WTC11 (cell line): ENCODE data around the gene MED27. TPM values are rescaled to one million over a fixed set of nuclear protein-coding genes. Genes with fewer than 3 reads are reported as not detected.

Source experiments
- ATAC-seq: fragments of 200-7000 bp; cut with Tn5 transposase; 2 replicates; pipeline ENCODE4 v1.10.0; 2021; ENCODE audit warnings: mild to moderate bottlenecking, moderate library complexity
- CTCF ChIA-PET: fragments of 300-600 bp; sonication (Branson Sonifier 250); formaldehyde crosslinking; loops from one replicate; lab custom pipeline; 2021; ENCODE audit warnings: antibody characterized with exemption; lab: Charles Lee
- POLR2A ChIA-PET: fragments of 350-600 bp; sonication (Branson Sonifier 250); formaldehyde crosslinking; loops from one replicate; lab custom pipeline; 2021; ENCODE audit warnings: antibody characterized with exemption; lab: Charles Lee
- DNase-seq: peaks from one replicate; pipeline ENCODE4 v3.0.0; 2021; ENCODE audit warnings: low spot score
- H3K27ac Mint-ChIP-seq: 2 replicates; pipeline ENCODE4 v1.8.0; 2021; ENCODE audit warnings: mixed read lengths
- H3K27me3 Mint-ChIP-seq: 2 replicates; pipeline ENCODE4 v1.8.0; 2021; ENCODE audit warnings: low read depth, mild to moderate bottlenecking, moderate library complexity, mixed read lengths
- H3K36me3 Mint-ChIP-seq: 2 replicates; pipeline ENCODE4 v1.8.0; 2021; ENCODE audit warnings: mixed read lengths
- H3K4me1 Mint-ChIP-seq: 2 replicates; pipeline ENCODE4 v1.8.0; 2022; ENCODE audit warnings: mixed read lengths
- H3K4me3 Mint-ChIP-seq: 2 replicates; pipeline ENCODE4 v1.8.0; 2021; ENCODE audit warnings: mild to moderate bottlenecking, moderate library complexity, mixed read lengths
- H3K9me3 Mint-ChIP-seq: 2 replicates; pipeline ENCODE4 v1.8.0; 2021; ENCODE audit warnings: mixed read lengths
- FOXJ3 ChIP-seq: sonication (generic); formaldehyde crosslinking; IDR thresholded peaks from 2 replicates; pipeline ENCODE4 v1.9.0; 2021; ENCODE audit warnings: missing genetic modification reagents, mild to moderate bottlenecking, borderline replicate concordance
- IRF2 ChIP-seq: sonication (generic); formaldehyde crosslinking; IDR thresholded peaks from 2 replicates; pipeline ENCODE4 v1.8.0; 2022; ENCODE audit warnings: low read depth, missing genetic modification reagents, borderline replicate concordance
- JAZF1 ChIP-seq: fragments of 250-450 bp; sonication (Bioruptor Pico); IDR thresholded peaks from 2 replicates; pipeline ENCODE4 v1.9.0; 2021; ENCODE audit warnings: moderate library complexity, mild to moderate bottlenecking, inconsistent platforms
- NR1H2 ChIP-seq: sonication (generic); formaldehyde crosslinking; IDR thresholded peaks from 2 replicates; pipeline ENCODE4 v1.9.0; 2021; ENCODE audit warnings: mild to moderate bottlenecking, moderate library complexity, missing genetic modification reagents
- RORB ChIP-seq: fragments of 250-450 bp; sonication (Bioruptor Pico); IDR thresholded peaks from 2 replicates; pipeline ENCODE4 v1.9.0; 2021; ENCODE audit warnings: mild to moderate bottlenecking
- TEAD1 ChIP-seq: sonication (generic); formaldehyde crosslinking; IDR thresholded peaks from 2 replicates; pipeline ENCODE4 v1.8.0; 2022; ENCODE audit warnings: mild to moderate bottlenecking, missing genetic modification reagents
- ZNF138 ChIP-seq: sonication (generic); formaldehyde crosslinking; conservative IDR thresholded peaks from 2 replicates; pipeline ENCODE4 v1.8.1; 2022; ENCODE audit warnings: mild to moderate bottlenecking, moderate library complexity, missing genetic modification reagents
- ZNF219 ChIP-seq: sonication (generic); formaldehyde crosslinking; IDR thresholded peaks from 2 replicates; pipeline ENCODE4 v1.8.0; 2023; ENCODE audit warnings: missing genetic modification reagents, mild to moderate bottlenecking, borderline replicate concordance
- ZNF263 ChIP-seq: sonication (generic); formaldehyde crosslinking; IDR thresholded peaks from 2 replicates; pipeline ENCODE4 v1.8.1; 2022; ENCODE audit warnings: low read depth, mild to moderate bottlenecking, moderate library complexity, missing genetic modification reagents
- ZNF396 ChIP-seq: fragments of 250-450 bp; sonication (Bioruptor Pico); IDR thresholded peaks from 2 replicates; pipeline ENCODE4 v1.8.0; 2021; ENCODE audit warnings: mild to moderate bottlenecking, moderate library complexity, borderline replicate concordance
- total RNA-seq: library from RNA; stranded (reverse); gene quantifications from 3 replicates; pipeline ENCODE4 v1.2.3, GENCODE V29; 2021
- TF ChIP-seq, protein P1 (sequence below): sonication (generic); formaldehyde crosslinking; IDR thresholded peaks from 2 replicates; pipeline ENCODE4 v1.8.0; 2023; ENCODE audit warnings: mild to moderate bottlenecking, missing genetic modification reagents
- TF ChIP-seq, protein P2 (sequence below): fragments of 250-450 bp; sonication (Bioruptor Pico); IDR thresholded peaks from 2 replicates; pipeline ENCODE4 v1.8.0; 2021; ENCODE audit warnings: mild to moderate bottlenecking
- TF ChIP-seq, protein P3 (sequence below): sonication (generic); formaldehyde crosslinking; IDR thresholded peaks from 2 replicates; pipeline ENCODE4 v1.8.1; 2023; ENCODE audit warnings: mild to moderate bottlenecking, moderate library complexity, missing genetic modification reagents
- TF ChIP-seq, protein P4 (sequence below): fragments of 250-450 bp; sonication (Bioruptor Pico); IDR thresholded peaks from 2 replicates; pipeline ENCODE4 v2.1.2; 2022; ENCODE audit warnings: mild to moderate bottlenecking, moderate library complexity
- TF ChIP-seq, protein P5 (sequence below): sonication (generic); formaldehyde crosslinking; IDR thresholded peaks from 2 replicates; pipeline ENCODE4 v1.8.1; 2023; ENCODE audit warnings: mild to moderate bottlenecking, missing genetic modification reagents, borderline replicate concordance
- TF ChIP-seq, protein P6 (sequence below): sonication (generic); formaldehyde crosslinking; IDR thresholded peaks from 2 replicates; pipeline ENCODE4 v1.8.1; 2022; ENCODE audit warnings: low read depth, missing genetic modification reagents, borderline replicate concordance

MED27 gene
- total RNA-seq, 1 experiment from 2014 or later, result 27.9 TPM

DNA sequence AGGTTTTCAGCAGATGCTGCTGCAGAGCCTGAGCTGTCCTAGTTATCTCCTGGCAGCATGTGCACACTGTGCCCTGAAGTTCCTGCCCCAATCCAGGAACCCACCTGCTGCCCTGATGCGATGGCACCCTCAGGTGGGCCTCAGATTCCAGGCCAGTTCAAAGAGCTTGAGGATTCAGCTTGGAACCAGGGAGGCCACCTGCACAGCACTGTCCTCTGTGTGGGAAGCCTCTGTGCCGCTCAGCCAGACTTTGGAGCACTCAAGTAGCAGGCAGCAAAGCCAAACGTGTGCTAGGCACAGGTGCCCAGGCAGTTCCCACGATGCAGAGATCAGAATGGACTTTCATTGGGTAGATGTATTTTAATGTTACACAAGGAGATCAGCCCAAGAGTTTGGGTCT lies 207.0 kb downstream of the MED27 start:
- Mint-ChIP-seq H3K27ac (no peak overlapping the region), H3K4me3 (no peak overlapping the region), H3K4me1 (peaks cover 28% of the 10 kb centered on the region), H3K9me3 (no peaks in the 10 kb centered on the region)
- ATAC-seq (no peak), DNase-seq (no peak)
- CTCF ChIA-PET, result interaction anchor here (0.6 to 4.5 kb wide), 22 partner anchors 9 to 616 kb away, joined by 3 to 21 read pairs (median 4); no protein-coding TSS in a partner anchor
- TF ChIP-seq, protein P1, sequence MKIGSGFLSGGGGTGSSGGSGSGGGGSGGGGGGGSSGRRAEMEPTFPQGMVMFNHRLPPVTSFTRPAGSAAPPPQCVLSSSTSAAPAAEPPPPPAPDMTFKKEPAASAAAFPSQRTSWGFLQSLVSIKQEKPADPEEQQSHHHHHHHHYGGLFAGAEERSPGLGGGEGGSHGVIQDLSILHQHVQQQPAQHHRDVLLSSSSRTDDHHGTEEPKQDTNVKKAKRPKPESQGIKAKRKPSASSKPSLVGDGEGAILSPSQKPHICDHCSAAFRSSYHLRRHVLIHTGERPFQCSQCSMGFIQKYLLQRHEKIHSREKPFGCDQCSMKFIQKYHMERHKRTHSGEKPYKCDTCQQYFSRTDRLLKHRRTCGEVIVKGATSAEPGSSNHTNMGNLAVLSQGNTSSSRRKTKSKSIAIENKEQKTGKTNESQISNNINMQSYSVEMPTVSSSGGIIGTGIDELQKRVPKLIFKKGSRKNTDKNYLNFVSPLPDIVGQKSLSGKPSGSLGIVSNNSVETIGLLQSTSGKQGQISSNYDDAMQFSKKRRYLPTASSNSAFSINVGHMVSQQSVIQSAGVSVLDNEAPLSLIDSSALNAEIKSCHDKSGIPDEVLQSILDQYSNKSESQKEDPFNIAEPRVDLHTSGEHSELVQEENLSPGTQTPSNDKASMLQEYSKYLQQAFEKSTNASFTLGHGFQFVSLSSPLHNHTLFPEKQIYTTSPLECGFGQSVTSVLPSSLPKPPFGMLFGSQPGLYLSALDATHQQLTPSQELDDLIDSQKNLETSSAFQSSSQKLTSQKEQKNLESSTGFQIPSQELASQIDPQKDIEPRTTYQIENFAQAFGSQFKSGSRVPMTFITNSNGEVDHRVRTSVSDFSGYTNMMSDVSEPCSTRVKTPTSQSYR (CRISPR knock-in tag), result no peak
- TF ChIP-seq IRF2 (no peak), NR1H2 (CRISPR knock-in tag) (no peak), TEAD1 (CRISPR knock-in tag) (no peak), ZNF219 (CRISPR knock-in tag) (no peak), FOXJ3 (CRISPR knock-in tag) (no peak), RORB (CRISPR knock-in tag) (no peak), ZNF263 (CRISPR knock-in tag) (no peak), ZNF138 (no peak), JAZF1 (CRISPR knock-in tag) (no peak), ZNF396 (no peak)
- TF ChIP-seq, protein P2, sequence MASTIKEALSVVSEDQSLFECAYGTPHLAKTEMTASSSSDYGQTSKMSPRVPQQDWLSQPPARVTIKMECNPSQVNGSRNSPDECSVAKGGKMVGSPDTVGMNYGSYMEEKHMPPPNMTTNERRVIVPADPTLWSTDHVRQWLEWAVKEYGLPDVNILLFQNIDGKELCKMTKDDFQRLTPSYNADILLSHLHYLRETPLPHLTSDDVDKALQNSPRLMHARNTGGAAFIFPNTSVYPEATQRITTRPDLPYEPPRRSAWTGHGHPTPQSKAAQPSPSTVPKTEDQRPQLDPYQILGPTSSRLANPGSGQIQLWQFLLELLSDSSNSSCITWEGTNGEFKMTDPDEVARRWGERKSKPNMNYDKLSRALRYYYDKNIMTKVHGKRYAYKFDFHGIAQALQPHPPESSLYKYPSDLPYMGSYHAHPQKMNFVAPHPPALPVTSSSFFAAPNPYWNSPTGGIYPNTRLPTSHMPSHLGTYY, result no peak
- TF ChIP-seq, protein P3, sequence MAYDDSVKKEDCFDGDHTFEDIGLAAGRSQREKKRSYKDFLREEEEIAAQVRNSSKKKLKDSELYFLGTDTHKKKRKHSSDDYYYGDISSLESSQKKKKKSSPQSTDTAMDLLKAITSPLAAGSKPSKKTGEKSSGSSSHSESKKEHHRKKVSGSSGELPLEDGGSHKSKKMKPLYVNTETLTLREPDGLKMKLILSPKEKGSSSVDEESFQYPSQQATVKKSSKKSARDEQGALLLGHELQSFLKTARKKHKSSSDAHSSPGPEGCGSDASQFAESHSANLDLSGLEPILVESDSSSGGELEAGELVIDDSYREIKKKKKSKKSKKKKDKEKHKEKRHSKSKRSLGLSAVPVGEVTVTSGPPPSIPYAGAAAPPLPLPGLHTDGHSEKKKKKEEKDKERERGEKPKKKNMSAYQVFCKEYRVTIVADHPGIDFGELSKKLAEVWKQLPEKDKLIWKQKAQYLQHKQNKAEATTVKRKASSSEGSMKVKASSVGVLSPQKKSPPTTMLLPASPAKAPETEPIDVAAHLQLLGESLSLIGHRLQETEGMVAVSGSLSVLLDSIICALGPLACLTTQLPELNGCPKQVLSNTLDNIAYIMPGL (CRISPR knock-in tag), result no peak
- TF ChIP-seq, protein P4, sequence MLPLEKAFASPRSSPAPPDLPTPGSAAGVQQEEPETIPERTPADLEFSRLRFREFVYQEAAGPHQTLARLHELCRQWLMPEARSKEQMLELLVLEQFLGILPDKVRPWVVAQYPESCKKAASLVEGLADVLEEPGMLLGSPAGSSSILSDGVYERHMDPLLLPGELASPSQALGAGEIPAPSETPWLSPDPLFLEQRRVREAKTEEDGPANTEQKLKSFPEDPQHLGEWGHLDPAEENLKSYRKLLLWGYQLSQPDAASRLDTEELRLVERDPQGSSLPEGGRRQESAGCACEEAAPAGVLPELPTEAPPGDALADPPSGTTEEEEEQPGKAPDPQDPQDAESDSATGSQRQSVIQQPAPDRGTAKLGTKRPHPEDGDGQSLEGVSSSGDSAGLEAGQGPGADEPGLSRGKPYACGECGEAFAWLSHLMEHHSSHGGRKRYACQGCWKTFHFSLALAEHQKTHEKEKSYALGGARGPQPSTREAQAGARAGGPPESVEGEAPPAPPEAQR, result no peak
- TF ChIP-seq, protein P5, sequence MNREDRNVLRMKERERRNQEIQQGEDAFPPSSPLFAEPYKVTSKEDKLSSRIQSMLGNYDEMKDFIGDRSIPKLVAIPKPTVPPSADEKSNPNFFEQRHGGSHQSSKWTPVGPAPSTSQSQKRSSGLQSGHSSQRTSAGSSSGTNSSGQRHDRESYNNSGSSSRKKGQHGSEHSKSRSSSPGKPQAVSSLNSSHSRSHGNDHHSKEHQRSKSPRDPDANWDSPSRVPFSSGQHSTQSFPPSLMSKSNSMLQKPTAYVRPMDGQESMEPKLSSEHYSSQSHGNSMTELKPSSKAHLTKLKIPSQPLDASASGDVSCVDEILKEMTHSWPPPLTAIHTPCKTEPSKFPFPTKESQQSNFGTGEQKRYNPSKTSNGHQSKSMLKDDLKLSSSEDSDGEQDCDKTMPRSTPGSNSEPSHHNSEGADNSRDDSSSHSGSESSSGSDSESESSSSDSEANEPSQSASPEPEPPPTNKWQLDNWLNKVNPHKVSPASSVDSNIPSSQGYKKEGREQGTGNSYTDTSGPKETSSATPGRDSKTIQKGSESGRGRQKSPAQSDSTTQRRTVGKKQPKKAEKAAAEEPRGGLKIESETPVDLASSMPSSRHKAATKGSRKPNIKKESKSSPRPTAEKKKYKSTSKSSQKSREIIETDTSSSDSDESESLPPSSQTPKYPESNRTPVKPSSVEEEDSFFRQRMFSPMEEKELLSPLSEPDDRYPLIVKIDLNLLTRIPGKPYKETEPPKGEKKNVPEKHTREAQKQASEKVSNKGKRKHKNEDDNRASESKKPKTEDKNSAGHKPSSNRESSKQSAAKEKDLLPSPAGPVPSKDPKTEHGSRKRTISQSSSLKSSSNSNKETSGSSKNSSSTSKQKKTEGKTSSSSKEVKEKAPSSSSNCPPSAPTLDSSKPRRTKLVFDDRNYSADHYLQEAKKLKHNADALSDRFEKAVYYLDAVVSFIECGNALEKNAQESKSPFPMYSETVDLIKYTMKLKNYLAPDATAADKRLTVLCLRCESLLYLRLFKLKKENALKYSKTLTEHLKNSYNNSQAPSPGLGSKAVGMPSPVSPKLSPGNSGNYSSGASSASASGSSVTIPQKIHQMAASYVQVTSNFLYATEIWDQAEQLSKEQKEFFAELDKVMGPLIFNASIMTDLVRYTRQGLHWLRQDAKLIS, result no peak
- TF ChIP-seq, protein P6, sequence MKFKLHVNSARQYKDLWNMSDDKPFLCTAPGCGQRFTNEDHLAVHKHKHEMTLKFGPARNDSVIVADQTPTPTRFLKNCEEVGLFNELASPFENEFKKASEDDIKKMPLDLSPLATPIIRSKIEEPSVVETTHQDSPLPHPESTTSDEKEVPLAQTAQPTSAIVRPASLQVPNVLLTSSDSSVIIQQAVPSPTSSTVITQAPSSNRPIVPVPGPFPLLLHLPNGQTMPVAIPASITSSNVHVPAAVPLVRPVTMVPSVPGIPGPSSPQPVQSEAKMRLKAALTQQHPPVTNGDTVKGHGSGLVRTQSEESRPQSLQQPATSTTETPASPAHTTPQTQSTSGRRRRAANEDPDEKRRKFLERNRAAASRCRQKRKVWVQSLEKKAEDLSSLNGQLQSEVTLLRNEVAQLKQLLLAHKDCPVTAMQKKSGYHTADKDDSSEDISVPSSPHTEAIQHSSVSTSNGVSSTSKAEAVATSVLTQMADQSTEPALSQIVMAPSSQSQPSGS, result no peak
- TF ChIP-seq, all 79 proteins: peak for 0
- POLR2A ChIA-PET, result no interaction called here
- Mint-ChIP-seq H3K27me3 (no peaks in the 10 kb centered on the region), H3K36me3 (no peaks in the 10 kb centered on the region)
